GM12892 (cell line): ENCODE data around the gene SLC36A1. TPM values are rescaled to one million over a fixed set of nuclear protein-coding genes. Genes with fewer than 3 reads are reported as not detected.
"Not testable (repeated sequence)": the region's sequence is repeated elsewhere in the genome, so short reads cannot be mapped to it uniquely, and the experiment has no call there.

Source experiments
- DNase-seq: peaks from one replicate; pipeline ENCODE4 v3.0.0; 2011; ENCODE audit not compliant: insufficient read length
- FAIRE-seq: peaks from 2 replicates; lab custom pipeline; 2011; peaks lifted over from hg19 to GRCh38; lab: Jason Lieb, UNC
- POLR2A ChIP-seq: IDR thresholded peaks from 2 replicates; pipeline ENCODE4 v1.6.1; 2011; ENCODE audit warnings: low read depth, low read length, control low read depth
- POLR2AphosphoS5 ChIP-seq: IDR thresholded peaks from 2 replicates; pipeline ENCODE4 v1.6.1; 2011; ENCODE audit warnings: low read depth, low read length, control low read depth
- TAF1 ChIP-seq: IDR thresholded peaks from 2 replicates; pipeline ENCODE4 v1.6.1; 2011; ENCODE audit warnings: low read depth, mild to moderate bottlenecking, control low read depth, low read length, borderline replicate concordance
- polyA plus RNA-seq: library from polyadenylated mRNA; unstranded; fragments of >200 nt; gene quantifications from one replicate; pipeline ENCODE4 v1.2.1, GENCODE V29; 2012; ENCODE audit warnings: missing spikeins, inconsistent platforms; ENCODE audit not compliant: missing spikeins

The SLC36A1 gene
- polyA plus RNA-seq = 2.9 TPM

DNA sequence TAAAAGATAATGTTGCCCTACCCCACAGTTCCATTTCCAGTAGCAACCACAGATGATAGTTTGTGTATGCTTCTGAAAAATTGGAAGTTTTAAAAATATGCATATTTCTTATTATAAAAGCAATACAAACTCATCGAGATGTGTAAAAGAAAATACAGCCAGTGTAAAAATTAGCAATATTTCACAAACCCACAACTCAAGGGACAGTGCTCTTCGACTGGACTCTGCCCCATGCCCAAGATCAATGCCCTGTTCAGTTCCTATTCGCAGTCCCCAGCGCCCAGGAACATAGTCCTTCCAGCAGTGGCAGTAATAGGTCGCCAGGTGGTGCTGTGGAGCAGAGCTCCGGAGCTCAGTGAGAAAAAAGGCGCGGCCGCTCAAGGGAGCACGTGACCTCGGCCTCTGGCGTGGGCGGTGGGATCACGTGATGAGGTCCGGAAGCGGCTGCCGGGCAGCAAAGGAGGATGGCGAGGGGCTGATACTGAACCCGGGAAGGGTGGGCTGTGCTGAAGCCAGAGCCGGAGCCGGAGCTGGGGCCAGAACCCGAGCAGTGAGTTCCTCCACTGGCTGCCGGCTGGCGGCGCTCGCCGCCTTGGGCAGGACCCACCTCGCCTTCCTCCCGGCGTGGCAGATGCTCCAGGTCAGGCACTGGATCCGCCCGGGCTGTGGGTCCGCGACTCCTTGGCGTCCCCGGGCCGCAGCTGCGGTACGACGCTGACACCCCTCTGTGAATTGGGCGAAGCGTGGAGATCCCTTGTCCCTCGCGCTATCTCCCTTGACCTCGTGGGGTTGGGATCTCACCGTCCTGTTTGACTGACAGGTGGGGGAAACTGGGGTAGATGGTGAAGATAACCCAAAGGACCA, at the start of gene SLC36A1:
Gene SLC36A1 (plus strand): TSS at position 430 of the 864 bp plus-strand sequence. CDS start 11,190 bp downstream, outside the sequence.
- peak; percentile 96 for FAIRE-seq
- peak; percentile 78 for TF ChIP-seq POLR2A
- peak; percentile 76 for TF ChIP-seq POLR2AphosphoS5
- no peak for TF ChIP-seq TAF1
- peak; percentile 77 for DNase-seq

- no peak for FAIRE-seq
These were observed 41.9 kb upstream of the SLC36A1 start for GRCh38 chr5:151405334-151406160.

DNA sequence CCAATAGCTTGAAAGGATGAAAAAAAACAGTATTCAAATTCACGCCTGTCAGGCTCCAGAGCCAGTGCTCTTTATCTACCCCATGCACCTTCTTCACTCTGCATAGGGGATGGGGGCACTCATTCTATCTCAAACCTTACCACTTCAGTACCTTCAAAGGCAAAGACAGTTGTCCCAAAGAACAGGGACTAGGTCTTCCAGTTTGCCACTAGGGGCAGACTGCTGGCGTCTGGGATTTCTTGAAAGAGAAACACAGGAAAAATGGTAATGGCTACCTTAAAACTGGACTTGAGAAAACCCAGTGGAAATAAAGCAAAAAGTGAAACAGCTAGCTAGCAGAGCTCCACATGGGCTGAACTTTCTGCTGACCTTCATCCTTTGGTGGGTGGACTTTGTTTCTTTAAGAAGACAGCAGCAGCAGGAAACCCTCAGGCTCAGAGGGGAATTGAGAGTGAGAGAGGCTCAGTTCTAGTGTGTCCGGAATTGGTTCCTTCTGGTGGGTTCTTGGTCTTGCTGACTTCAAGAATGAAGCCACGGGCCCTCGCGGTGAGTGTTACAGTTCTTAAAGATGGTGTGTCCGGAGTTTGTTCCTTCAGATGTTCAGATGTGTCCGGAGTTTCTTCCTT, 41.0 kb upstream of the SLC36A1 start:
- TF ChIP-seq POLR2AphosphoS5 (no peak), POLR2A (no peak), TAF1 (no peak)
- FAIRE-seq (peak; percentile 72), DNase-seq (no peak)

More at GRCh38 chr5:151405334-151406160, 41.9 kb upstream of the SLC36A1 start:
- no peak for TF ChIP-seq TAF1
- TF ChIP-seq POLR2A = no peak
- TF ChIP-seq POLR2AphosphoS5 = no peak
- DNase-seq = no peak

DNA sequence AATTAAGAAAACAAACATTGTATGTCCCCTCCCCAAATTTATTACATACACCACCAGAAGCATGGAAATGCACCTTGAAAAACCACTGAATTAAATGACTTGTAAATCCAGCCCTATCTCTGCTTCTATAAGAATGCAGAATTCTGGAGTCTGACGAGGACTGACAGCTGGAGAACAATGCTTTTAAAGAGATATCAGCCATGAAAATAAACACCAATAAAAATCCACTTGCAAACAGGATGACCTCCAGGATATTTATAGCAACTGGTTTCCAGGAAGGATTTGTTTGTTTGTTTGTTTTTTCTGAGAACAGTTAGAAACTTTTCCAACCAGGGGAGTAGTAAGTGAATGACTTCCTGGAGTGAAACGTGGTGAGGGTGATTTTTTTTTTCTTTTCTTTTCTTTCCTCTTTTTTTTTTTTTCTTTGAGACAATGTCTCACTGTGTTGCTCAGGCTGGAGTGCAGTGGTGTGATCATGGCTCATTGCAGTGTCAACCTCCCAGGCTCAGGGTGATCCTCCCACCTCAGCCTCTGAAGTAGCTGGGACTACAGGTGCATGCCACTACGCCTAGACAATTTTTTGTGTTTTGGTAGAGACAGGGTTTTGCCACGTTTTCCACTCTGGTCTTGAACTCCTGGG, 38.7 kb upstream of the SLC36A1 start:
- TF ChIP-seq POLR2AphosphoS5 (no peak), POLR2A (no peak), TAF1 (no peak)
- FAIRE-seq (no peak), DNase-seq (no peak)

DNA sequence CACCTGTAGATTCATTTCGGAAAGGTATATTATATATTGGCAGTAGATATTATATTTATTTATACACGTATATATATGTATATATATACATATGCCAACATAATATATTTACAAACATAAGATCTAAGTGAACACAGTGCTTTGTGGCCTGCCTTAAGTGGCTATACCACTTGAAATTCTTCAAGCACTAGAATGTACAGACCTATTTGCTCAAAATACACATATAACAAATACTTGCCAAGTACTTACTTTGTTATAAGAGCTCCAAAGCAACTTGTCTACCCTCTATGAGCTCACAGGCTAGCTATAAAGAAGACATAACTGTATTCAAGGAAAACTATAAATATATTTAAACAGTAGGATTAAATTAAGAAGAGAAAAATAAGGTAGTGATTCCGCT, 33.6 kb upstream of the SLC36A1 start:
- FAIRE-seq = no peak
- TF ChIP-seq POLR2AphosphoS5 (no peak), POLR2A (no peak), TAF1 (no peak)
- DNase-seq = no peak

DNA sequence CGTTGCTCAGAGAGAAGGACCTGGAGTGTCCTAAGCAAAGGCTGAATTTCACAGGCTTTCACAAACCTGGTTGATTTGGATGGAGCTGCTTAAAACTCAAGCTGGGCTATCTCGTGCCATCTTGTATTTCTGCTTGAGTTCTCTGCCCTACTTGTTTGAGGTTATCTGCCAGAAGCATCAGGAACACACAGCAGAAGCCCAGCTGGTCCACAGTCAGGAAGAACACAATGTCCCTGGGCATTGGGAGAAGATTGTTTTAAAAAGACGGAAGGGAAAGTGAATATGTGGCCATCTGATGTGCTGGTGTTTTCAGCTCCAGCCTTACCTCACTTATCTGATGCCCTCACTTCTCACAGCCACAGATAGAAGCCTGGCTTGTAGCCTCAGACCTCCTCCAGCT, 32.9 kb upstream of the SLC36A1 start:
- no peak for FAIRE-seq

GRCh38 chr5:151417712-151418111, 29.7 kb upstream of the SLC36A1 start:
- FAIRE-seq (no peak), DNase-seq (no peak)
- TF ChIP-seq POLR2A (no peak), POLR2AphosphoS5 (no peak), TAF1 (no peak)

More for the DNA sequence above, 32.9 kb upstream of the SLC36A1 start:
- no peak for DNase-seq
- no peak for TF ChIP-seq POLR2A
- TF ChIP-seq POLR2AphosphoS5 = no peak
- no peak for TF ChIP-seq TAF1

DNA sequence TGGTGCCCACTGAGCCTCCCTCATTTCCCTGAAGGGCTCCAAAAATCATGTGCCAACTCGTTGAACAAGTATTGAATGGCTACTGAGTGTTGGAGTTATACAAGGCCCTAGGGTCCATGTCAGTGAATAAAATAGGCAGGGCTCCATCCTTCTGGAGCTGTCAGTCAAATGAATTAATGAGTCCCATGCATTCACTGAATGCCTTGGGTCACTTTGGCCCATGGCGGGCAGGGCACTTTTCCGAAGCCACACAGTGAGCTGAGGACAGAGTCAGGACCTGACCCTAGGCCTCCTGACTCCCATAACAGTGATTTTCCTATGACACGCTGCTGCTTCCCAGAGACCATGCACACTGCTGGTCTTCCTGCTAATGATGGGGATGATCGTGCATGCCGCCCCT, 27.3 kb upstream of the SLC36A1 start:
- TF ChIP-seq POLR2A (no peak), POLR2AphosphoS5 (no peak), TAF1 (no peak)
- no peak for FAIRE-seq

DNA sequence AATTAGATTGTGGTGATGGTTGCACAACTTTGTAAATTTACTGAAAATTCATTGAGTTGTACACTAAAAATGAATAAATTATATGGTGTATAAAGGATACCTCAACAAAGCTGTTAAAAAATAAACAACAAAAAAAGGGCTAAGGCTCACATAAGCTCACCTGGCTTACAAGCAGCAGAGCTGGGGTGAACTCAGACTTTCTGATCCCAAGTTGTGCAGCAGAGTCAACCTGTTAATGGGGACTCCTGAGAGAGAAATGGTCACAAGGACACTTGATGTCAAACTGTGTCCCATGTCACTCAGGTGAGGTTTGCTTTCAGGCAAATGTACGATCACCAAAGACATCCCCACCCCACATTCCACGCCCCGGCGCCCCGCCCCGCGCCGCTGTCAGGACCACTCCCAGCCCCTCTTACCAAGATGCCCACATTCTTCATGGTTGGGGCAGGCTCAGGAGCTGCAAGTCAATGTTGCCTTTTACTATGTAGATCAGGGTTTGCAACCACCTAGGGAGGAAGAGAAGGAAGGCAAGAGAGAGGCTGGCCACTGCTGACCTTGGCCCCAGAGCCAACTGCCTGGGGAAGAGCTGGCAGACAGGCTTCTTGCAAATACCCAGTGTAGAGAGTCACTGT, 22.4 kb upstream of the SLC36A1 start:
- FAIRE-seq = no peak
- no peak for DNase-seq
- TF ChIP-seq POLR2AphosphoS5 = no peak
- no peak for TF ChIP-seq TAF1
- no peak for TF ChIP-seq POLR2A

More for the DNA sequence above, 27.3 kb upstream of the SLC36A1 start:
- no peak for DNase-seq

GRCh38 chr5:151426347-151426746, 21.1 kb upstream of the SLC36A1 start:
- DNase-seq, FAIRE-seq: not testable (repeated sequence)
